SK-N-MC (cell line): Measurements from ENCODE around the gene ZNF831.

ENCODE experiments used
- DNase-seq: peaks from one replicate; pipeline ENCODE4 v3.0.0-alpha.2; 2011; ENCODE audit warnings: low read depth, low spot score
- H3K27ac ChIP-seq: fragments of 200-600 bp; sonication (generic); 2 replicates; pipeline ENCODE4 v1.5.1; 2016; ENCODE audit warnings: mixed run types
- H3K36me3 ChIP-seq: fragments of 200-600 bp; sonication (generic); 2 replicates; pipeline ENCODE4 v1.6.1; 2017; ENCODE audit warnings: antibody characterized with exemption, low read length, mixed read lengths; ENCODE audit not compliant: insufficient read depth
- H3K4me3 ChIP-seq: fragments of 200-600 bp; sonication (generic); 2 replicates; pipeline ENCODE4 v1.5.1; 2016
- H3K9ac ChIP-seq: fragments of 200-600 bp; sonication (generic); 2 replicates; pipeline ENCODE4 v1.8.0; 2017; ENCODE audit warnings: mixed run types, mixed read lengths; ENCODE audit not compliant: insufficient read length
- H3K9me3 ChIP-seq: fragments of 200-600 bp; sonication (generic); 2 replicates; pipeline ENCODE4 v1.6.1; 2017; ENCODE audit warnings: low read depth, mild to moderate bottlenecking, antibody characterized with exemption, low read length, moderate library complexity, mixed read lengths
- EZH2 ChIP-seq: fragments of 200-600 bp; sonication (generic); IDR thresholded peaks from one replicate; pipeline ENCODE4 v1.6.1; 2017; ENCODE audit warnings: antibody characterized with exemption
- FOXP2 ChIP-seq: optimal IDR thresholded peaks from 2 replicates; pipeline ENCODE3; 2011; ENCODE audit warnings: mild to moderate bottlenecking, moderate library complexity; ENCODE audit not compliant: insufficient read depth; ENCODE audit errors: extremely low read length, control extremely low read depth
- POLR2AphosphoS5 ChIP-seq: IDR thresholded peaks from 2 replicates; pipeline ENCODE4 v1.6.1; 2012; ENCODE audit warnings: mild to moderate bottlenecking, low read depth, low read length, borderline replicate concordance

ZNF831 gene

GRCh38 chr20:59146780-59147565, 16.6 kb upstream of the ZNF831 start:
- no peak for TF ChIP-seq FOXP2
- no peak for TF ChIP-seq POLR2AphosphoS5
- no peak for TF ChIP-seq EZH2
- Histone ChIP-seq H3K9ac (no peak overlapping the region), H3K9me3 (no peaks in the 10 kb centered on the region)

GRCh38 chr20:59147586-59147985, 16.0 kb upstream of the ZNF831 start:
- TF ChIP-seq EZH2 (no peak), FOXP2 (no peak), POLR2AphosphoS5 (no peak)
- Histone ChIP-seq H3K27ac (no peak overlapping the region), H3K4me3 (no peak overlapping the region), H3K9me3 (no peaks in the 10 kb centered on the region), H3K36me3 (no peaks in the 10 kb centered on the region), H3K9ac (no peak overlapping the region)
- no peak for DNase-seq

More at GRCh38 chr20:59146780-59147565, 16.6 kb upstream of the ZNF831 start:
- no peak for DNase-seq
- Histone ChIP-seq H3K27ac (no peak overlapping the region), H3K4me3 (no peak overlapping the region), H3K36me3 (no peaks in the 10 kb centered on the region)

- Histone ChIP-seq H3K9me3 (no peaks in the 10 kb centered on the region), H3K9ac (no peak overlapping the region), H3K4me3 (no peak overlapping the region), H3K36me3 (no peaks in the 10 kb centered on the region), H3K27ac (no peak overlapping the region)
- no peak for TF ChIP-seq POLR2AphosphoS5
- TF ChIP-seq FOXP2, result no peak
- TF ChIP-seq EZH2, result no peak
- no peak for DNase-seq
Observed at GRCh38 chr20:59148701-59149493, 14.7 kb upstream of the ZNF831 start.

GRCh38 chr20:59149678-59150504, 13.7 kb upstream of the ZNF831 start:
- DNase-seq, result no peak
- H3K4me3 ChIP-seq, result no peak overlapping the region
- TF ChIP-seq EZH2 (no peak), FOXP2 (no peak), POLR2AphosphoS5 (no peak)
- no peaks in the 10 kb centered on the region for H3K36me3 ChIP-seq
- no peaks in the 10 kb centered on the region for H3K9me3 ChIP-seq
- no peak overlapping the region for H3K27ac ChIP-seq
- H3K9ac ChIP-seq, result no peak overlapping the region

DNA sequence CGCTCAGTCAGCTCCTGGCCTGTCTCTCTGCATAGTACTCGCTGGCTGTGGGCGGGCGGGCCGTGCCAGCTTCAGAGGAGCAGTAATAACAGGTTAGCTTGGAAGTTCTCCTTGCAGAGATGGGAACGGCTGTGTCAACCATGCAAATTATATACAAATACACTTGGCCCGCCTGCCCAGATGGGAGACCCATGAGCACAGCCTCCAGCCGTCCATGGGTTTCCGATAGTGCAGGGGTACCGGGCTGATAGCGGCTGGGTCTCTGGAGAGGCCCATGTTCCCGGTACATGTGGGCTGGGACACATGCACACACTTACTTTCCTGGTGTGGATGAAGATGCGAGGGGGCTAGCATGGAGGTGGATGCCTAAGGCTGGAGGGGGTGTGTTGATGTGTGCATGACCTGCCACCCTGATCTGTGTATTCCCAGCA, 12.8 kb upstream of the ZNF831 start:
- H3K27ac ChIP-seq, result no peak overlapping the region
- no peak overlapping the region for H3K9ac ChIP-seq
- TF ChIP-seq POLR2AphosphoS5 (no peak), EZH2 (no peak), FOXP2 (no peak)
- no peak overlapping the region for H3K4me3 ChIP-seq
- H3K36me3 ChIP-seq, result no peaks in the 10 kb centered on the region
- no peaks in the 10 kb centered on the region for H3K9me3 ChIP-seq
- DNase-seq, result no peak

- Histone ChIP-seq H3K4me3 (no peak overlapping the region), H3K27ac (no peak overlapping the region), H3K36me3 (no peaks in the 10 kb centered on the region), H3K9me3 (no peaks in the 10 kb centered on the region), H3K9ac (no peak overlapping the region)
- DNase-seq, result no peak
- TF ChIP-seq EZH2 (no peak), POLR2AphosphoS5 (no peak), FOXP2 (no peak)
Observed at GRCh38 chr20:59151391-59151790, 12.2 kb upstream of the ZNF831 start.

GRCh38 chr20:59151820-59152219, 11.8 kb upstream of the ZNF831 start:
- no peak overlapping the region for H3K27ac ChIP-seq
- H3K9ac ChIP-seq, result no peak overlapping the region
- no peak for DNase-seq
- no peaks in the 10 kb centered on the region for H3K36me3 ChIP-seq
- no peak for TF ChIP-seq FOXP2
- TF ChIP-seq EZH2, result no peak
- no peak for TF ChIP-seq POLR2AphosphoS5
- no peaks in the 10 kb centered on the region for H3K9me3 ChIP-seq
- H3K4me3 ChIP-seq, result no peak overlapping the region
